GM21526 (cell line): ENCODE results near the gene SYNC.
A peak's percentile ranks its signal among the peaks of the same experiment; 100 is the strongest.
"Not testable (repeated sequence)": the region's sequence is repeated elsewhere in the genome, so short reads cannot be mapped to it uniquely, and the experiment has no call there.

Source experiments
- ATAC-seq: cut with Tn5 transposase; IDR thresholded peaks from one replicate; pipeline ENCODE4 v1.9.1; 2021; ENCODE audit warnings: moderate library complexity; ENCODE audit not compliant: unreplicated experiment, low FRiP score

Gene SYNC

DNA sequence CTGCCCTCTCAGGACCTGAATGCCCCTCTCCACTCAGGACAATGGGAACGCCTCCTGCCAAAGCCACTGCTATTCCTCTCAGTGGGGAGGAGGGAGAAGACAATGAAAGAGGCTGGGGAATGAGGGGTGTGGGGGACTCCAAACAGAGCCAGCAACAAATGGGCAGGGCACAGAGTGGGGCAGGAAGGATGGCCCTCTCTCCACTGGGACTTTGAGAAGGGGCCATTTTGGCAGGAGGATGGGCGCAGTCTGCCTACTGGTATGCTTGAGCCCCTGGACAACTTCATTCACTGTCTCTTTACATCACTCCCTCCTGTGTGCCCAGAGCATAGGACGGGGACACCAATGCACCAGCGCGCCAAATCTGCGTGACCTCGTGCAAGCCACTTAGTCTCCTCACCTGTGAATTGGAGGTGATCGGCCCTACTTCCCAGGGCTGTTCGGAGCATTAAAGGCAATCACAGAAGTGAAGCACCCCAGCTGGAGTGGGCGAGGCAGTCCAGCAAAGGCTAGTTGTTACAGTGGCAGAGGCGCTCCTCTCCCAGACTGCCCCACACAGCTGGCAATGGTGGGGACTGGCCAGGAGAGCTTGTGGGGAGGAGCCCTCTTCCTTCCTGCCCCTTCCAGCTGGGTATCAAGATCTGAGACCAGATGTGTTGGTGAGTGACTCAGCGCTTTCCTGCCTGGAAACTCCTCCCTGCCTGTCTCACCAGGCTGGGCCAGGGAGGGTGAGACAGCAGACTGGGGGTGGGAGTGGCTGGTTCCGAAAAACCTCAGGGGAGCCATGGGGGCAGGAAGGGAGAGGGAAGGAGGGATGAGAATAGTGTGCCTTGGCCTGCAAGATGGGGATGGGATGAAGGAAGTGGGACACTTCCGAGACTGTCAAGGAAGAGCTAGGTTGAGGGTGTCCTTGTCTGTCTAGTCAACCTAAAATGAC lies 22.4 kb upstream of the SYNC start:
- no peak for ATAC-seq

DNA sequence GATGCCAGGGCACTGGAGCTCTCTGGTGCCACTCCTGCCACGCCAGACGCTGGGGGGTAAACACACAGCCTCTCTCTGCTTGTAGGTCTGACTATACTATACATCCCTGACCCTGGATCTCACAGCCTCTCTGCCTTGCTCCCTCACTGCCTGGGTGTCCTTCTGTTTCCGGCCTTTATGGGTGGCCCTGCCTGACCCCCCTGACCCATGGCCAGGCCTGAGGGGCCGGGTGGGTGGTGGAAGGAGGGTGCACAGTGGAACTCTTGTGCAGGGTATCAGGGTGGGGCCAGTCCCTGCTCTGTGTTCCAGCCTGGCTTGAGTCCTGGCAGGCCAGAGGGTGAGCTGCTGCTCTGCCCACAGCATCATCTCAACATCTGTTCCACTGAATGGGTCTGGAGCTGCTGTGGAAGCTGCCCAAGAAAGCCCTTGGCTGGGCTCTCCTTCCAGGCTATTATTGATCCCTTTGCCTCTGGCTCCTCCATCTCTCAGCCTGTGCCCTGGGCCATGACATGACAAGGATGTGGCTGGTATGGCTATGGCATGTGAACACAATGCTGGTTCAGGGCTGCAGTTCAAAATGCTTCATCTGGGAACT lies 17.2 kb upstream of the SYNC start:
- ATAC-seq = no peak

DNA sequence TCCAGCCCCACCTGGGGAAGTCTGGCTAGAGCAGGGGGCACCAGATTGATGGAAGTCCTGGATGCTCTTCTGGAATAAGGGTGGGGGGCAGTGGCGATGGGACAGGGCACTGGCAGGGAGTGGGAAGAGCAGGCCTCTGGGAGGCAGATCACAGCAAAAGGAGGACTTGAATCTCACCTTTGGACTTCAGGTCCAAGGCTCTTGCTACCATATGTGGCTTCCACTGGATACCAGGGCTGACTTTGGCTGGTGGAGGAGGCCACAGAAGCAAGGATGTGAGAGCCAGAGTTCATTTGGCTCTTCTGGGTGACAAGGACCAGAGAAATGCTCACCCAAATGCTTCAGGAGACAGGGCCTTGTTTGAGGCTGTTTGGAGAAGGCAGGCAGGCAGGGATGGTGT lies 16.0 kb upstream of the SYNC start:
- ATAC-seq = no peak

DNA sequence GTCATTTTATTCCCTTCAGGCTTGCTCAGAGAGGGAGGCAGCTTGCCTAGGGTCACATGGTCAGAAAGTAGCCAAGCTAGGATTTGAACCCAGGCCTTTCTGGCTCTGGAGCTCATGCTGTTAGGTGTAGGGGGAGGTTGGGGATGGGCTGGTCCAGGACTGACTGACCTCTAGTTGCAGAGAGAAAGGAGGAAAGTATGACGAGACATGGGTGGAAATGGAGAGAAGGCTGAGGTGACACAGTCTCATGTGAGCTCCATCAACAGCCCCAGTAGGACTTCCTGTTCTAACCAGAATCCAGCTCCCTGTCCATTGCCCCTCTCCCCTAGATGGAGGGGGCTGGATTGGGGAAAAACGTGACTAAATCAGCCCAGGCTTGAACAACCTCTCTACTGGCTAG lies 15.5 kb upstream of the SYNC start:
- ATAC-seq = no peak

DNA sequence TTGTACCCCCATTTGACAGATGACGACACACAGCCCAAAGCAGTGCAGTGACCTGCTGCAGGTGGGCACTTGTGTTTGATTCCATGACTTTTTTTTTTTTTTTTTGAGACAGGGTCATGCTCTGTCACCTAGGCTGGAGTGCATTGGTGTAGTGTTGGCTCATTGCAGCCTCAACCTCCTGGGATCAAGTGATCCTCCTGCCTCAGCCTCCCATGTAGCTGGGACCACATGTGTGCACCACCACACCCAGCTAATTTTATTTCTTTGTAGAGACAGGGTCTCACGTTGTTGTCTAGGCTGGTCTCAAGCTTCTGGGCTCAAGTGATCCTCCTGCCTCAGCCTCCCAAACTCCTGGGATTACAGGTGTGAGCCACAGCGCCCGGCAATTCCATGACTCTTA lies 14.9 kb upstream of the SYNC start:
- no peak for ATAC-seq

DNA sequence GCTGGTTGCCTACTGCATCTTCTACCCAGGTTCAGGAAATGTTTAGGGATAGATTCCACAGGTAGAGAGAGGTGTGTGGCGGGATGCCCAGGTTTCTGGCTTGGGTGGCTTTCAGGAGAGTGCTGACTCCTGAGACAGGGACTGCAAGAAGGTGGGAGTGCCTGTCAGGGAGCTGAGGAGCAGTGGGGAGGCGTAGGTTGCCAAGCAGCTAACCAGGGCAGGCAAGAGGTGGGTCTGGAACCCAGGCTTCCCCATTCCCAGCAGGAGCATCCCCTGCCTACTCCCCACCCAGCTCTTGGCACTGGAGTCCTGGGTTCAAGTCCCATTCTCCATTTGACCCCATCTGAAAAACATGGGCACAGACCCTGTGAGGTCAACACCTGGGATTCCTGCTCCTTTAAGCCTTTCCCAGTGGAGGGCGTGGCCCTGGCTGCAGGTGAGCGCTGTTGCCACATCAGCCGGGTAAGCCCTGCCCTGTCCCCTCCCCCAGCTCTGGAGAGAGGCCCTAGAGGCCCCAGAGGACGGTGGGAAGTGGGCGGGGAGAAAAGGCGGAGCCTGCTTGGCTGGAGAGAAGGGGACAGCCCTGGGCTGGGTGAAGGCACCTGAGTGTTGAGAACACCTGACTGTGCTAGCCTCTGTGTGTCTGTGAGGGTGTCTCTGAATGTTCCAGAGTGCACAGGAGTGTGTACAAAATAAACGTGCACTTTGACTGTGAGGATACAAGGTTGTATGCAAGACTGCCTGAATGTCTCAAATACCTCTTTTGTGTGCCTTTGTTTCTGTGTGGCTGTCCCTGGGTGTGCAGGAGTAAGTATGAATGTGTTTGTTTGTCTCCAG lies 14.0 kb upstream of the SYNC start:
- peak; percentile 59 for ATAC-seq

DNA sequence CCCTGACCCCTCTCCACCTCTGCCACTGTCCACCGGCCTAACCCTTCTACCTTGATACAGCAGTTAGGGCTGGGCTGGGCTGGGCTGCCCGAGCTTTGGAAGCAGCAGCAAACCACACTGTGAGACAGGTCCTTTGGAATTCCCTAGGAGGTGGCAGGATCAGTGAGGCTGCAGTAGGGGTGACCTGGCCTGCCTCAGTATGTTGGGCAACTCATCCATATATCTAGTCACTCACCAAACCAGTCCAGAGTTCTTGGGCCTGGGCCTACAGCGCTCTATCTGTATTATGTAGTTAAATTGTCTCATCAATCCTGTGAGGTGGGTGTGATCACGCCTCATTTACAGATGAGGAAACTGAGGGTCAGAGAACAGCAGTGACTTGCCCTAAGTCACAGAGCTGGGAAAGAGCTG lies 13.3 kb upstream of the SYNC start:
- ATAC-seq = no peak

DNA sequence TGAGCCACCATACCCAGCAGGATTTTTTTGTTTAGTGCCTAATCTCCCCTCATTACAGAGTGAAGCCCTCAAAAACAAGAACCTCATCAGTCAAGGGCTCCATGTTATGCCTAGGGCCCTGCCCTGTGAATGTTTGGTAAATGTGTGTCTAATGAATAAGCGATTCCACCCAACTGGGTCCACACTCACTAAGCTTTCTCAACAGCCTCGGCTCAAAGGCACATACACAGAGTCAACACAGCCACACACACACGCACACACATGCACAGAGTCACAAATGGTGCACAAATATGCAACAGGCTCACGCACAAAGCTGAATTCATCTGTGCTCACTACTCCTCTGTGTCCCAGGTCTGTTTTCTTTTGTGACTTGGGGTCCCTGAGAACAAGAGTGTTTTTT lies 11.7 kb upstream of the SYNC start:
- ATAC-seq = no peak

DNA sequence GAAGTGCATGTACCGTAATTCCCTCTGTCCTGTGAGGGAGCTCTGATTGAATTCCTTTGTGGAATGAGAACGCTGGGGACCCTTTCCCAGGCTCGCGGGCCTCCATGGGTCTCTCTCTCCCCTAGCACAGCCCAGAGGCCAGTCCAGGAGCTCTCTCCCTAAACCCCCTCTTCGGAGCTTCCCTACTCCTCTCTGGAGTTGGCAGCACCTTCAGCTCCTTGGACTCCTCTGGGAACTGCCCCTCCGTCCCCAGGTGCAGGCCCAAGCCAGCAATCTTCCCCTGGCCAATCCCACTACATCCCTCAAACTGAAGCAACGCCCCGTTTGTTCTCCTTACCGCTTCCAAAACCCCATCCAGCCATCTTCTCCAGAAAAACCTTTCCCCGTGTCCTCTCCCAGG lies 10.5 kb upstream of the SYNC start:
- no peak for ATAC-seq

DNA sequence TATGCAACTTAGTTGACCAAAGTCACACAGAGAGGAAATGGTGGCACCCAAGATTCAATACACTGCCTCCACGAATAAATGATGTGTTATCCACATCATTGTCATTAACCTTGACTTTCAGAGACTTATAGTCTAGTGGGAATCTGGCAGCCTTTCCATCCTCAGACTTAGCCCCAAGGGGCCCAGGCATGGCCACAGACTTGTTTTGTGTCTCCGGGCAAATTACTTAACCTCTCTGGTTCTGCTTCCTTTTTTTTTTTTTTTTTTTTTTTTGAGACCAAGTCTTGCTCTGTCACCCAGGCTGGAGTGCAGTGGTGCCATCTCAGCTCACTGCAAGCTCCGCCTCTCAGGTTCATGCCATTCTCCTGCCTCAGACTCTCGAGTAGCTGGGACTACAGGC lies 8.7 kb upstream of the SYNC start:
- ATAC-seq = not testable (repeated sequence)

DNA sequence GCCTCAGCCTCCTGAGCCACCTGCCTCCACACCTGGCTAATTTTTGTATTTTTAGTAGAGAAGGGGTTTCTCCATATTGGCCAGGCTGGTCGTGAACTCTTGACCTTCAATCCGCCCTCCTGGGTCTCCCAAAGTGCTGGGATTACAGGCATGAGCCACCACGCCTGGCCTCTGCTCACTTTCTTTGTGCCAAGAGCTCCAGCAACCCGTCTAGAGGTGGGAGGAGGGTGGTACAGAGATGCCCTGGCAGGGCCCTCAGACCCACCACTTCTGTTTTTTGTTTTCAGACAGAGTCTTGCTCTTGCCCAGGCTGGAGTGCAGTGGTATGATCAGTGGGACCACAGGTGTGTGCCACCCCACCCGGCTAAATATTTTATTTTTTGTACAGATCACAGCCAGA lies 6.9 kb upstream of the SYNC start:
- ATAC-seq = no peak

DNA sequence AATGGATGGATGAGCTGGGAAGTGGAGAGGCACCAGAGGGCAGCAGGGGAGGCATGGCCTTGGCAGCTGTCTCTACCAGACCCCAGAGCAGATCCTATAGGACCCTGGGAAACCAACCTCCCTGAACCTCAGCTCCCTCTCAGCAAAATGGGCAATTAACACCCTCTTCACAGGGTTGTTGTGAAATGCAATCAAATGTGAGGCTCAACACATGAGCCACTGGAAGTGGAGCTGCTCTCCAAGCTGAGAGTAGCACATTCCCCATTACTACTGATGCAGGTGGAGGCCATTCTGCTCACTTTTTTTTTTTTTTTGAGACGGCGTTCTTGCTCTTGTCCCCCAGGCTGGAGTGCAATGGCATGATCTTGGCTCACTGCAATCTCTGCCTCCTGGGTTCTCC lies 6.5 kb upstream of the SYNC start:
- ATAC-seq = no peak

DNA sequence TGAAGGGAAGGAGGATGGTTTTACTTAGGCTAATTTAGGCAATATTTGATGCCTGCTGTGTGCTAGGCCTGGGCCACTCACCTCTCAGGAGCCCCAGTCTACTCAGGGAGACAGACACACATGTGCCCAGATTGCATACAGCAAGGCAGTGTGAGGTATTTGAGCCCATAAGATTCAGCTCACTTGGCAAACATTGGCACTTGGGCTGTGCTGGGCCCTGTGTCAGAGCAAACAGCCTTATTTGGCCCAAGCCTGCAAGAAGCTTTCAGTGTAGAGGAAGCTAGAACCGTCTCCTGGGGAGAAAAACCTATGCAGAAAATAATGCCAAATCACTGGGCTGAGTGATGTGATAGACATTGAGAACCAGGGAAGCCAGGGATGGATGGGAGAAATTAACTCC lies 3.9 kb upstream of the SYNC start:
- no peak for ATAC-seq

DNA sequence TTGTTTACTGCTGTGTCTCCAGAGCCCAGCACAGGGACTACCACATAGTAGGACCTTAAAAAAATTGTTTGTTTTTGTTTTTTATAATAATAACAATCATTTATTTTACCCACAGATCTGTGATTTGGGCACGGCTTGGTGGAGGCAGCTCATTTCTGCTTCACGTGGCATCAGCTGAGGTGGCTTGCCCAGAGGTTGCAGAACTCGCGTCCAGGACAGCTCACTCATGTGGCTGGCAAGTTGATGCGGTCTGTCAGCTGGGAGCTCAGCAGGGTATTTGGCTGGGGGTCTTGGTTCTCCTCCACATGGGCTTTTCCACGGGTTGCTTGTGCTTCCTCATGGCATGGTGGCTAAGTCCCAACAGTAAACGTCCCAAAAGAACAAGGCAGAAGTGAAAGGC lies 2.9 kb upstream of the SYNC start:
- no peak for ATAC-seq

DNA sequence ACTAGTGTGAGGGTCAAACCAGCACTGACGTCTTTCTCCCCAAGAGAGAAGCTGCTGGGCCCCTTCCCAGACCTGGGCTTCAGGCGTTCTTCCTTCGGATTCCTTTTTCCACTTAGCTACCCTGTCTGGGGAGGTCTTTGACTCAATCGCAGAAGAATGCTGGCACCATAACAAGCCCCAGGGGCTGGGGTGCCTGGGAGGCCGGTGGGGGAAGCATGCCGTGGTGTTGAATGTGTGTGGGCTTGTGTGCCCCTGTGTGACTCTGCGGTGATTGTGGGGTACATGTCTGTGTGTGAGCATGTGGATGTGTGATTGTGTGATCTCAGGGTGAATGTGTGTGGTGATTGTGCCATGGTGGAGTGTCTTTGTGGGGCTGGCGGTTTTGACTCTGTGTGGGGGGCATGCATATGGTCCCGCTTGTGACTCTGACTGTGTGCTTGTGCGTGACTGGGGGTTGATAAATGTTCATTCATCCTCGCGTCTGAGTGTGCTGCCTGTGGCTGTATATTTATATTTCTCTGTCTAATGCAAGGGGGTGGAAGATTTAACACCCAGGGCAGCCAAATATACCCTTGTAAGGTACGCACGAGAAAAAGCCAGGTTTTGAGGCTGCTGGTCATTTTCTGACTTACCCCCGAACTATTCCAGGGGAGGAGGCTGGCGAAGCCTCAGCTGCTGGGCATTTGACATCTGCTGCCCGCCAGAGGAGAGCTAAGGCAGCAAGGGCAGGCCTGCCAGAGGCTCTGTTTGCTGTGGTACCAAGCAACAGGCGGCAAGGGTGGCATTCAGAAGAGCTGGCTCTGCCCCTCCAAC lies 1.1 kb upstream of the SYNC start:
- ATAC-seq = no peak

DNA sequence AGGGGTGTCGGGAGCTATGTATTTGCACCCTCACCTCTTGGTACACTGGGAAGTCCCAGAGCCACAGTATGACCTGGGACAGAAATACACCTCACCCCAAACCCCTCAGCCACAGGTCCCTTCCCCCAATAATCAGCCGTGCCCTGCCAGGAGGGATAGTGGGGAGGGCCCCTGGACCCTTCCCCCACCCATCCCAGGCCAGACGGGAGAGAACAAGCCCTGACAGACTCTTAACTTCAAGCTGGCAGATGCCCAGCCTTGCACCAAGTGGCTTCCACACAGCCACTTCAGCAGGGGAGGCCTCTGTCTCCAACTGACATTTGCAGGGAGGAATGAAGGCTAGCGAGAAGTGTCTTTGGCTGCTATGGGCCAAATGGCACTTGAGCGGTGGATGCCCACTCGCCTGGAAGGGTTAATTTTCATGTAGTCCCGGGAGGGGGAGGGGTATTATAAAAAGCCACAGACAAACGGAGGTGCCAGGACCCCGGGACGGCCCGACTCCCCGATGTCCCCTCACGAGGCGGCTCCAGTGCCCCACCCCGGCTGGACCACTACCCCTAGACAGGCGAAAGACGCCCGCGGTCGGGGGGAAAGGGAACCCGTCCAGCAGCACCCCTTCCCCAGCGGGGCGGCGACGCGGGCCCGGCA lies 495 bp downstream of the SYNC start:
- ATAC-seq = no peak

DNA sequence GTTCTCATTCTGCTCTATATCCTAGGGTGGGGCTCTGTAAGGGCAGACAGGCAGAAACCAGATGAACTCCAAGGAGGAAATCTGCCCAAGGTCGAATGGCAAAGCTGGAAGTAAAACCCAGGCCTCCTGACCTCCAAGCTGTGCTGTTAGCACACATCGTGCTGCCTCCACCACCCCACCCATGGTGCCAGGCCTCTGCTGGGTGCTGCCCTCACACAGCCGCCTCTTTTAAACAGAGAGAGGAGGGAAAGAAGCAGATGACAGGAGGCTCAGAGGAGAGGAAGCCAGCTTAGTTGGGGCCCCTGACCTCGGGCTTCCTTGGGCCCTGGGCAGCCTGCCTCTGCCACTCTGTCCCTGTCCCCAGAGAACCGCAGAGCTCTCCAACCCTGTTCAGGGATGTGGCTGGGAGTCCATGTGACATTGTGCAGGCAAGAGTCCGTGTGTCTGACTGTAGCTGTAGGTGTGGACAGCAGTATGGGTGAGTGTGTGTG lies 1.1 kb downstream of the SYNC start:
- ATAC-seq = no peak

DNA sequence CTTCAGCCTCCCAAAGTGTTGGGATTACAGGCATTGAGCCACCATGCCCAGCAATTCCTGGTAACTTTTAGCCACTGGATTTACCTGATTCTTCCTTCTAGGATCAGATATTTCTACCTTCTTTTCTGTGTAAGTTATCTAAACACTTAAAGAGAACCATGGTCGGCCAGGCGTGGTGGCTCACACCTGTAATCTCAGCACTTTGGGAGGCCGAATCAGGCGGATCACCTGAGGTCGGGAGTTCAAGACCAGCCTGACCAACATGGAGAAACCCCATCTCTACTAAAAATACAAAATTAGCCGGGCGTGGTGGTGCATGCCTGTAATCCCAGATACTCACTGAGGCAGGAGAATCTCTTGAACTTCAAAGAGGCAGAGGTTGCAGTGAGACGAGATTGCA lies 5.6 kb downstream of the SYNC start:
- not testable (repeated sequence) for ATAC-seq

DNA sequence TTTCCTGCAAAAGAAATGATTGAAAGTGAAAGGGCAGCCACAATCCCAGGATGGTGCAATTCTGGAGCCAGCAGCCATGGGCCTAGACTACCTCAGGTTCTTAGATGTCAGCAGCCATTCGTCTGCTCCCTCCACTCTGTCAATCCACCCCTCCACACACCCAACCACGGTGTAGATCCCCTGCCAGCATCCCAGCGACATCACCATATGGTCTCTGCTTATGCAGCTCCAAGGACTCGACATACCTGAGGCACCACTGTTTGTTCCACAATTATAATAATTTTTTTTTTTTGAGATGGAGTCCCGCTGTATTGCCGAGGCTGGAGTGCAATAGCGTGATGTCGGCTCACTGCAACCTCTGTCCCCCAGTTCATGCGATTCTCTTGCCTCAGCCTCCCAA lies 6.5 kb downstream of the SYNC start:
- ATAC-seq = no peak
